Liver (tissue), 9 donors: Measurements from ENCODE around the gene IFT52. TPM values are rescaled to one million over a fixed set of nuclear protein-coding genes. Genes with fewer than 3 reads are reported as not detected.

Experiments
- DNase-seq: peaks from one replicate; pipeline ENCODE4 v3.0.0-alpha.2; 2017; ENCODE audit warnings: low spot score
- H3K27ac ChIP-seq, 2 donors: one replicate each; pipeline ENCODE4 v1.7.0; 2013; ENCODE audit warnings: inconsistent platforms in 2 of 2, low read length in 2 of 2, control low read depth in 1 of 2, low read depth in 1 of 2, mild to moderate bottlenecking in 1 of 2
- H3K27me3 ChIP-seq, 4 donors: one replicate each; pipeline versions ENCODE4 v1.6.1 to v1.7.0; 2013; ENCODE audit warnings: low read length in 3 of 4, inconsistent platforms in 1 of 4, mild to moderate bottlenecking in 1 of 4, moderate library complexity in 1 of 4; ENCODE audit not compliant: control insufficient read depth in 4 of 4, insufficient read depth in 4 of 4
- H3K36me3 ChIP-seq, 4 donors: one replicate each; pipeline versions ENCODE4 v1.6.1 to v1.7.0; 2013; ENCODE audit warnings: low read length in 3 of 4, mild to moderate bottlenecking in 3 of 4, low read depth in 1 of 4, moderate library complexity in 1 of 4; ENCODE audit not compliant: control insufficient read depth in 4 of 4, insufficient read depth in 3 of 4
- H3K4me1 ChIP-seq, 4 donors: one replicate each; pipeline versions ENCODE4 v1.6.1 to v1.7.0; 2013; ENCODE audit warnings: low read length in 3 of 4, mild to moderate bottlenecking in 3 of 4, moderate library complexity in 1 of 4; ENCODE audit not compliant: control insufficient read depth in 4 of 4, insufficient read depth in 4 of 4
- H3K4me3 ChIP-seq, 3 donors: one replicate each; pipeline versions ENCODE4 v1.6.1 to v1.7.0; 2013; ENCODE audit warnings: low read length in 3 of 3, control low read depth in 1 of 3, low read depth in 1 of 3, mild to moderate bottlenecking in 1 of 3
- H3K9ac ChIP-seq, 2 donors: one replicate each; pipeline ENCODE4 v1.7.0; 2013; ENCODE audit warnings: low read length in 2 of 2, mild to moderate bottlenecking in 2 of 2, moderate library complexity in 2 of 2, control low read depth in 1 of 2, low read depth in 1 of 2
- H3K9me3 ChIP-seq, 4 donors: one replicate each; pipeline versions ENCODE4 v1.6.1 to v1.7.0; 2013; ENCODE audit warnings: low read length in 3 of 4; ENCODE audit not compliant: control insufficient read depth in 4 of 4
- CTCF ChIP-seq: fragments of 150-350 bp; IDR thresholded peaks from 2 replicates; pipeline ENCODE4 v1.5.1; 2017; ENCODE audit warnings: improper control_type of control experiment, low read depth, low read length; ENCODE audit not compliant: missing input control
- EGR1 ChIP-seq, 2 donors: IDR thresholded peaks; 2 replicates each; pipeline ENCODE4 v1.6.1; 2016 to 2018; ENCODE audit warnings: antibody characterized with exemption in 2 of 2, low read depth in 2 of 2
- FOXA1 ChIP-seq: IDR thresholded peaks from 2 replicates; pipeline ENCODE4 v1.6.1; 2016; ENCODE audit warnings: antibody characterized with exemption
- FOXA2 ChIP-seq: IDR thresholded peaks from 2 replicates; pipeline ENCODE4 v1.6.1; 2016; ENCODE audit warnings: antibody characterized with exemption
- GABPA ChIP-seq, 2 donors: IDR thresholded peaks in 1 of 2; conservative IDR thresholded peaks in 1 of 2; 2 replicates each; pipeline ENCODE4 v1.6.1; 2016; ENCODE audit warnings: antibody characterized with exemption in 2 of 2, mild to moderate bottlenecking in 1 of 2, moderate library complexity in 1 of 2
- HNF4A ChIP-seq, 2 donors: conservative IDR thresholded peaks; 2 replicates each; pipeline ENCODE4 v1.6.1; 2016; ENCODE audit warnings: antibody characterized with exemption in 2 of 2, mild to moderate bottlenecking in 2 of 2
- HNF4G ChIP-seq: IDR thresholded peaks from 2 replicates; pipeline ENCODE4 v1.6.1; 2016; ENCODE audit warnings: antibody characterized with exemption
- JUND ChIP-seq, 2 donors: IDR thresholded peaks; 2 replicates each; pipeline ENCODE4 v1.6.1; 2016; ENCODE audit warnings: antibody characterized with exemption in 2 of 2
- MAX ChIP-seq: IDR thresholded peaks from 2 replicates; pipeline ENCODE4 v1.6.1; 2016; ENCODE audit warnings: antibody characterized with exemption
- NR2F2 ChIP-seq: IDR thresholded peaks from 2 replicates; pipeline ENCODE4 v1.6.1; 2016; ENCODE audit warnings: antibody characterized with exemption
- RAD21 ChIP-seq, 2 donors: IDR thresholded peaks; 2 replicates each; pipeline ENCODE4 v1.6.1; 2016; ENCODE audit warnings: antibody characterized with exemption in 2 of 2, mild to moderate bottlenecking in 2 of 2
- RXRA ChIP-seq, 2 donors: IDR thresholded peaks; 2 replicates each; pipeline ENCODE4 v1.6.1; 2017 to 2018; ENCODE audit warnings: antibody characterized with exemption in 2 of 2, mild to moderate bottlenecking in 1 of 2
- SP1 ChIP-seq: IDR thresholded peaks from 2 replicates; pipeline ENCODE4 v1.6.1; 2018; ENCODE audit warnings: antibody characterized with exemption, mild to moderate bottlenecking
- TAF1 ChIP-seq: conservative IDR thresholded peaks from 2 replicates; pipeline ENCODE4 v1.6.1; 2016; ENCODE audit warnings: antibody characterized with exemption, mild to moderate bottlenecking
- YY1 ChIP-seq: IDR thresholded peaks from 2 replicates; pipeline ENCODE4 v1.6.1; 2016; ENCODE audit warnings: antibody characterized with exemption, mild to moderate bottlenecking
- WGBS: extraction: QIAGEN DNeasy Blood & Tissue Kit; methylation state at CpG from one replicate; pipeline ENCODE4 v1.1.7; 2013; 5-methylcytosine and 5-hydroxymethylcytosine counted together
- polyA plus RNA-seq, 2 donors: library from polyadenylated mRNA; stranded (reverse) in 1 of 2; unstranded in 1 of 2; fragments of 200-250 nt in 1 of 2; fragments of >200 nt in 1 of 2; fragmentation: Nextera tagmentation in 1 of 2; extraction: Ambion mirVana in 1 of 2; gene quantifications; one replicate each; pipeline versions ENCODE4 v1.2.1 to v1.2.3, GENCODE V29; 2013 to 2015
- total RNA-seq, 2 donors: library from RNA; depleted of rRNA; stranded (reverse); fragments of >200 nt; gene quantifications; one replicate each; pipeline ENCODE4 v1.2.3, GENCODE V29; 2014
- TF ChIP-seq, protein P1 (sequence below): IDR thresholded peaks from 2 replicates; pipeline ENCODE4 v1.6.1; 2016; ENCODE audit warnings: antibody characterized with exemption, mild to moderate bottlenecking
- TF ChIP-seq, protein P2 (sequence below): IDR thresholded peaks from 2 replicates; pipeline ENCODE4 v1.6.1; 2016; ENCODE audit warnings: antibody characterized with exemption
- TF ChIP-seq, protein P3 (sequence below): IDR thresholded peaks from 2 replicates; pipeline ENCODE4 v1.6.1; 2016; ENCODE audit warnings: antibody characterized with exemption
- donor health status: healthy.
- donor health status: healthy.
- donor health status: healthy.
- donor health status: healthy.
- donor health status: healthy.

Gene IFT52
- total and polyA plus RNA-seq, 4 donors: 3.3 to 24.3 (median 4.8) TPM

DNA sequence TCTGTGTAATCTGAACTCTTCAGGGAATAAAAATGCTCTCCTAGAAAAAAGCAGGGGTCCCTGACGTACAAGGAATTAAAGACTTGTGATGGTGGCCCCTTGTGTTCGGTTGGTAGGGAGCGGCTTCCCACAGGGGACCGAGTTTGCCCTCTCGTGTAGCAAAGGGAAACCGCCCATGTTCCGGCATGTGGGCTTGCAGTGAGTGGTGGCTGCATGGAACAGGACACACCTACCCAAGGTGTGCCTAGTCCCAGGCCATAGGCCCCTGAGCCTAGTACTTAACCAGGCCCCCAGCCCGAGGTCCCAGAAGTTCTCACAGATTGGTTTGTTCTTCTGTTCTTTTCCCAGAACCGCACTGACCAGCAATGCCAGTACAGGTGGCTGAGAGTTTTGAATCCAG, 91.7 kb downstream of the IFT52 start (continued):
- TF ChIP-seq, protein P1, sequence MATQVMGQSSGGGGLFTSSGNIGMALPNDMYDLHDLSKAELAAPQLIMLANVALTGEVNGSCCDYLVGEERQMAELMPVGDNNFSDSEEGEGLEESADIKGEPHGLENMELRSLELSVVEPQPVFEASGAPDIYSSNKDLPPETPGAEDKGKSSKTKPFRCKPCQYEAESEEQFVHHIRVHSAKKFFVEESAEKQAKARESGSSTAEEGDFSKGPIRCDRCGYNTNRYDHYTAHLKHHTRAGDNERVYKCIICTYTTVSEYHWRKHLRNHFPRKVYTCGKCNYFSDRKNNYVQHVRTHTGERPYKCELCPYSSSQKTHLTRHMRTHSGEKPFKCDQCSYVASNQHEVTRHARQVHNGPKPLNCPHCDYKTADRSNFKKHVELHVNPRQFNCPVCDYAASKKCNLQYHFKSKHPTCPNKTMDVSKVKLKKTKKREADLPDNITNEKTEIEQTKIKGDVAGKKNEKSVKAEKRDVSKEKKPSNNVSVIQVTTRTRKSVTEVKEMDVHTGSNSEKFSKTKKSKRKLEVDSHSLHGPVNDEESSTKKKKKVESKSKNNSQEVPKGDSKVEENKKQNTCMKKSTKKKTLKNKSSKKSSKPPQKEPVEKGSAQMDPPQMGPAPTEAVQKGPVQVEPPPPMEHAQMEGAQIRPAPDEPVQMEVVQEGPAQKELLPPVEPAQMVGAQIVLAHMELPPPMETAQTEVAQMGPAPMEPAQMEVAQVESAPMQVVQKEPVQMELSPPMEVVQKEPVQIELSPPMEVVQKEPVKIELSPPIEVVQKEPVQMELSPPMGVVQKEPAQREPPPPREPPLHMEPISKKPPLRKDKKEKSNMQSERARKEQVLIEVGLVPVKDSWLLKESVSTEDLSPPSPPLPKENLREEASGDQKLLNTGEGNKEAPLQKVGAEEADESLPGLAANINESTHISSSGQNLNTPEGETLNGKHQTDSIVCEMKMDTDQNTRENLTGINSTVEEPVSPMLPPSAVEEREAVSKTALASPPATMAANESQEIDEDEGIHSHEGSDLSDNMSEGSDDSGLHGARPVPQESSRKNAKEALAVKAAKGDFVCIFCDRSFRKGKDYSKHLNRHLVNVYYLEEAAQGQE: no peak

DNA sequence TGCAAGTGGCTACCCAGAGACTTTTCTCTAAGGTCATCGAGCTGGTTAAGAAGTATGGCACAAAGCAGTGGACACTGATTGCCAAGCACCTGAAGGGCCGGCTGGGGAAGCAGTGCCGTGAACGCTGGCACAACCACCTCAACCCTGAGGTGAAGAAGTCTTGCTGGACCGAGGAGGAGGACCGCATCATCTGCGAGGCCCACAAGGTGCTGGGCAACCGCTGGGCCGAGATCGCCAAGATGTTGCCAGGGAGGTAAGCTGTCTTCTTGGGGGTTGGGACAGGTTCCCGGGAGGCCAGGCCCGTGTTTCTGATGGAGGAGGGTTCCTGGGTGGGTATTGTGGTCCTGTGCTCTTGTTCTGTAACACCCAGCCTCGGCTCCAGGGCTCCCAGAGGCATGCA, 96.1 kb downstream of the IFT52 start:
- no peak for DNase-seq
- Histone ChIP-seq H3K9me3 (no peaks in the 10 kb centered on the region), H3K4me3 (no peak overlapping the region), H3K27ac (no peak overlapping the region), H3K36me3 (no peaks in the 10 kb centered on the region), H3K4me1 (no peaks in the 10 kb centered on the region), H3K27me3 (no peaks in the 10 kb centered on the region), H3K9ac (no peak overlapping the region)
- WGBS: 95% methylated on average over 13 of the region's 13 CpGs
- TF ChIP-seq, protein P2, sequence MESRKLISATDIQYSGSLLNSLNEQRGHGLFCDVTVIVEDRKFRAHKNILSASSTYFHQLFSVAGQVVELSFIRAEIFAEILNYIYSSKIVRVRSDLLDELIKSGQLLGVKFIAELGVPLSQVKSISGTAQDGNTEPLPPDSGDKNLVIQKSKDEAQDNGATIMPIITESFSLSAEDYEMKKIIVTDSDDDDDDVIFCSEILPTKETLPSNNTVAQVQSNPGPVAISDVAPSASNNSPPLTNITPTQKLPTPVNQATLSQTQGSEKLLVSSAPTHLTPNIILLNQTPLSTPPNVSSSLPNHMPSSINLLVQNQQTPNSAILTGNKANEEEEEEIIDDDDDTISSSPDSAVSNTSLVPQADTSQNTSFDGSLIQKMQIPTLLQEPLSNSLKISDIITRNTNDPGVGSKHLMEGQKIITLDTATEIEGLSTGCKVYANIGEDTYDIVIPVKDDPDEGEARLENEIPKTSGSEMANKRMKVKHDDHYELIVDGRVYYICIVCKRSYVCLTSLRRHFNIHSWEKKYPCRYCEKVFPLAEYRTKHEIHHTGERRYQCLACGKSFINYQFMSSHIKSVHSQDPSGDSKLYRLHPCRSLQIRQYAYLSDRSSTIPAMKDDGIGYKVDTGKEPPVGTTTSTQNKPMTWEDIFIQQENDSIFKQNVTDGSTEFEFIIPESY: no peak
- TF ChIP-seq MAX (no peak), GABPA (IDR thresholded peaks at IDR 0.05 in 1 of 2, conservative IDR thresholded peaks at IDR 0.05 in 1 of 2) (no peak), EGR1 (IDR thresholded peaks at IDR 0.05; ENCODE audit: low read depth in 2 of 2) (no peak), SP1 (no peak), RXRA (IDR thresholded peaks at IDR 0.05) (no peak), YY1 (no peak), JUND (IDR thresholded peaks at IDR 0.05) (no peak), CTCF (no peak), FOXA1 (no peak), HNF4G (no peak), RAD21 (IDR thresholded peaks at IDR 0.05) (no peak), FOXA2 (no peak), HNF4A (conservative IDR thresholded peaks at IDR 0.05) (no peak), NR2F2 (no peak), TAF1 (no peak)
- TF ChIP-seq, protein P3, sequence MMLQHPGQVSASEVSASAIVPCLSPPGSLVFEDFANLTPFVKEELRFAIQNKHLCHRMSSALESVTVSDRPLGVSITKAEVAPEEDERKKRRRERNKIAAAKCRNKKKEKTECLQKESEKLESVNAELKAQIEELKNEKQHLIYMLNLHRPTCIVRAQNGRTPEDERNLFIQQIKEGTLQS: no peak
- TF ChIP-seq, protein P1: no peak
